H1 (cell line): ENCODE measurements around the gene SGSM1. TPM values are rescaled to one million over a fixed set of nuclear protein-coding genes. Genes with fewer than 3 reads are reported as not detected.

Experiments used
- CTCF ChIA-PET: fragments of 300-600 bp; sonication (Branson Sonifier 250); formaldehyde crosslinking; loops from one replicate; lab custom pipeline; 2021; ENCODE audit not compliant: partially characterized antibody; lab: Charles Lee
- POLR2A ChIA-PET: fragments of 300-600 bp; sonication (Branson Sonifier 250); formaldehyde crosslinking; loops from one replicate; lab custom pipeline; 2021; ENCODE audit warnings: inconsistent platforms; ENCODE audit not compliant: partially characterized antibody; lab: Charles Lee
- DNase-seq, 2 experiments: peaks; one replicate each; pipeline versions ENCODE4 v3.0.0 to v3.0.0-alpha.2; 2010 to 2022; ENCODE audit warnings: low spot score in 2 of 2, low read depth in 1 of 2, mixed read lengths in 1 of 2
- FAIRE-seq: peaks from 2 replicates; lab custom pipeline; 2011; peaks lifted over from hg19 to GRCh38; lab: Jason Lieb, UNC
- H2AFZ ChIP-seq: 2 replicates; pipeline ENCODE4 v1.8.1; 2012; ENCODE audit warnings: low read length, inconsistent platforms
- H2AK5ac ChIP-seq: 2 replicates; pipeline ENCODE4 v1.6.1; 2013; ENCODE audit warnings: low read depth, low read length
- H2BK120ac ChIP-seq: replicated peaks from 2 replicates; pipeline ENCODE3; 2013; ENCODE audit warnings: low read depth, low read length, inconsistent platforms
- H2BK12ac ChIP-seq: 2 replicates; pipeline ENCODE4 v1.6.1; 2013; ENCODE audit warnings: low read depth, low read length
- H2BK15ac ChIP-seq: 2 replicates; pipeline ENCODE4 v1.6.1; 2013; ENCODE audit warnings: low read length
- H2BK20ac ChIP-seq: 2 replicates; pipeline ENCODE4 v1.6.1; 2013; ENCODE audit warnings: low read length
- H2BK5ac ChIP-seq: 2 replicates; pipeline ENCODE4 v1.6.1; 2013; ENCODE audit warnings: low read depth, low read length
- H3K14ac ChIP-seq: 2 replicates; pipeline ENCODE4 v1.6.1; 2013; ENCODE audit warnings: inconsistent platforms; ENCODE audit not compliant: insufficient read length
- H3K18ac ChIP-seq: 2 replicates; pipeline ENCODE4 v1.6.1; 2013; ENCODE audit warnings: low read length; ENCODE audit errors: extremely low read depth
- H3K23ac ChIP-seq: 2 replicates; pipeline ENCODE4 v1.6.1; 2013; ENCODE audit warnings: inconsistent platforms; ENCODE audit not compliant: insufficient read length
- H3K23me2 ChIP-seq: 2 replicates; pipeline ENCODE4 v1.6.1; 2013; ENCODE audit warnings: low read depth, low read length
- H3K27ac ChIP-seq: 2 replicates; pipeline ENCODE4 v1.6.1; 2011; ENCODE audit warnings: low read depth, low read length, inconsistent platforms
- H3K27me3 ChIP-seq, 4 experiments: replicated peaks in 1 of 4; 1 replicate in 1 of 4; 2 replicates in 3 of 4; pipeline versions ENCODE4 v1.6.1 to v1.8.1; 2011 to 2013; ENCODE audit warnings: low read length in 3 of 4, mild to moderate bottlenecking in 3 of 4, inconsistent platforms in 2 of 4, mixed read lengths in 2 of 4, moderate library complexity in 1 of 4; ENCODE audit not compliant: control insufficient read depth in 3 of 4, insufficient read depth in 3 of 4; ENCODE audit errors: extremely low read depth in 1 of 4
- H3K36me3 ChIP-seq, 4 experiments: 2 replicates each; pipeline versions ENCODE4 v1.6.1 to v1.8.1; 2011 to 2013; ENCODE audit warnings: mild to moderate bottlenecking in 4 of 4, low read length in 3 of 4, moderate library complexity in 2 of 4, control low read depth in 1 of 4, inconsistent platforms in 1 of 4; ENCODE audit not compliant: insufficient read depth in 4 of 4, control insufficient read depth in 2 of 4
- H3K4ac ChIP-seq: replicated peaks from 2 replicates; pipeline ENCODE3; 2013; ENCODE audit warnings: low read length, low read depth, mixed read lengths, inconsistent platforms; ENCODE audit not compliant: insufficient read length
- H3K4me1 ChIP-seq, 4 experiments: replicated peaks in 1 of 4; 1 replicate in 1 of 4; 2 replicates in 3 of 4; pipeline versions ENCODE4 v1.6.1 to v1.8.1; 2011 to 2013; ENCODE audit warnings: low read length in 3 of 4, inconsistent platforms in 2 of 4, mixed read lengths in 1 of 4; ENCODE audit not compliant: insufficient read depth in 4 of 4, control insufficient read depth in 3 of 4
- H3K4me2 ChIP-seq, 2 experiments: 2 replicates each; pipeline versions ENCODE4 v1.6.1 to v1.8.1; 2011 to 2013; ENCODE audit warnings: low read depth in 2 of 2, low read length in 2 of 2, control low read depth in 1 of 2, inconsistent platforms in 1 of 2, mild to moderate bottlenecking in 1 of 2; ENCODE audit not compliant: insufficient read depth in 1 of 2
- H3K4me3 ChIP-seq, 4 experiments: fragments of 200-600, 300-600 bp in 1 of 4; sonication (generic), shearing (Covaris generic), sonication (Bioruptor Twin) in 1 of 4; 2 replicates each; pipeline versions ENCODE4 v1.5.1 to v1.8.1; 2011 to 2016; ENCODE audit warnings: low read length in 4 of 4, low read depth in 3 of 4, control low read depth in 2 of 4, inconsistent platforms in 2 of 4, mild to moderate bottlenecking in 2 of 4, mixed read lengths in 1 of 4, moderate library complexity in 1 of 4; ENCODE audit not compliant: insufficient read depth in 2 of 4; ENCODE audit errors: extremely low read depth in 1 of 4
- H3K56ac ChIP-seq: replicated peaks from 2 replicates; pipeline ENCODE3; 2013; ENCODE audit warnings: low read depth, mild to moderate bottlenecking, mixed read lengths, low read length, inconsistent platforms; ENCODE audit not compliant: insufficient read length
- H3K79me1 ChIP-seq: 2 replicates; pipeline ENCODE4 v1.6.1; 2013; ENCODE audit warnings: low read depth, low read length, control low read depth
- H3K79me2 ChIP-seq, 2 experiments: 2 replicates each; pipeline versions ENCODE4 v1.6.1 to v1.8.1; 2012 to 2013; ENCODE audit warnings: low read length in 2 of 2, mild to moderate bottlenecking in 2 of 2, inconsistent platforms in 1 of 2; ENCODE audit not compliant: insufficient read depth in 2 of 2, control insufficient read depth in 1 of 2
- H3K9ac ChIP-seq, 4 experiments: replicated peaks in 1 of 4; 1 replicate in 1 of 4; 2 replicates in 3 of 4; pipeline versions ENCODE4 v1.6.1 to v1.8.1; 2011 to 2013; ENCODE audit warnings: low read depth in 3 of 4, low read length in 3 of 4, control low read depth in 2 of 4, mild to moderate bottlenecking in 2 of 4, moderate library complexity in 2 of 4, inconsistent platforms in 1 of 4; ENCODE audit errors: extremely low read depth in 1 of 4
- H3K9me3 ChIP-seq, 2 experiments: 2 replicates each; pipeline versions ENCODE4 v1.6.1 to v1.8.1; 2012 to 2013; ENCODE audit warnings: mild to moderate bottlenecking in 2 of 2, moderate library complexity in 2 of 2, control low read depth in 1 of 2, inconsistent platforms in 1 of 2, low read depth in 1 of 2, low read length in 1 of 2, mixed read lengths in 1 of 2; ENCODE audit not compliant: insufficient read depth in 2 of 2
- H4K20me1 ChIP-seq, 2 experiments: replicated peaks in 1 of 2; 2 replicates each; pipeline versions ENCODE3 to v1.8.1; 2011 to 2013; ENCODE audit warnings: inconsistent platforms in 2 of 2, low read length in 2 of 2, mild to moderate bottlenecking in 1 of 2; ENCODE audit not compliant: insufficient read depth in 2 of 2, control insufficient read depth in 1 of 2
- H4K5ac ChIP-seq: 2 replicates; pipeline ENCODE4 v1.6.1; 2013; ENCODE audit warnings: low read length, low read depth, mixed read lengths, inconsistent platforms; ENCODE audit not compliant: insufficient read length
- H4K8ac ChIP-seq: 2 replicates; pipeline ENCODE4 v1.8.0; 2013; ENCODE audit warnings: mild to moderate bottlenecking, moderate library complexity, low read length, inconsistent platforms; ENCODE audit not compliant: insufficient read depth; ENCODE audit errors: extremely low read depth
- H4K91ac ChIP-seq: replicated peaks from 2 replicates; pipeline ENCODE3; 2013; ENCODE audit warnings: low read length, mixed read lengths, inconsistent platforms; ENCODE audit not compliant: insufficient read length
- BCL11A ChIP-seq, 2 experiments: IDR thresholded peaks; one replicate each; pipeline ENCODE4 v1.6.1; 2011; ENCODE audit warnings: low read depth in 2 of 2, low read length in 2 of 2, mild to moderate bottlenecking in 2 of 2
- CBX5 ChIP-seq: fragments of 300-800, 300-1000 bp; sonication (generic); IDR thresholded peaks from 2 replicates; pipeline ENCODE4 v1.7.1; 2016; ENCODE audit warnings: antibody characterized with exemption, low read length, low read depth
- CBX8 ChIP-seq: fragments of 300-800, 300-1000 bp; sonication (generic); IDR thresholded peaks from 2 replicates; pipeline ENCODE4 v1.7.1; 2016; ENCODE audit warnings: low read depth, low read length, borderline replicate concordance
- CHD2 ChIP-seq: IDR thresholded peaks from 2 replicates; pipeline ENCODE4 v1.6.1; 2012; ENCODE audit warnings: low read length, improper control_type of control experiment
- EP300 ChIP-seq, 2 experiments: IDR thresholded peaks; 1 replicate in 1 of 2; 2 replicates in 1 of 2; pipeline ENCODE4 v1.6.1; 2011 to 2012; ENCODE audit warnings: low read depth in 2 of 2, low read length in 2 of 2, mild to moderate bottlenecking in 2 of 2, borderline replicate concordance in 1 of 2, inconsistent platforms in 1 of 2, moderate library complexity in 1 of 2
- FOSL1 ChIP-seq: IDR thresholded peaks from 2 replicates; pipeline ENCODE4 v1.6.1; 2011; ENCODE audit warnings: mild to moderate bottlenecking, low read depth, low read length, moderate library complexity; ENCODE audit not compliant: insufficient read depth
- GABPA ChIP-seq: IDR thresholded peaks from 2 replicates; pipeline ENCODE4 v1.6.1; 2011; ENCODE audit warnings: mild to moderate bottlenecking, low read length, moderate library complexity, borderline replicate concordance; ENCODE audit not compliant: insufficient read depth
- KDM1A ChIP-seq: fragments of 200-600, 300-600 bp; sonication (generic); IDR thresholded peaks from 2 replicates; pipeline ENCODE4 v1.7.1; 2016; ENCODE audit warnings: mild to moderate bottlenecking, low read length, borderline replicate concordance
- NRF1 ChIP-seq: IDR thresholded peaks from 2 replicates; pipeline ENCODE4 v1.6.1; 2011; ENCODE audit warnings: mild to moderate bottlenecking, low read depth, low read length, improper control_type of control experiment
- POLR2A ChIP-seq, 2 experiments: IDR thresholded peaks; 1 replicate in 1 of 2; 2 replicates in 1 of 2; pipeline ENCODE4 v1.6.1; 2011; ENCODE audit warnings: low read depth in 2 of 2, low read length in 2 of 2, mild to moderate bottlenecking in 2 of 2; ENCODE audit errors: control extremely low read depth in 1 of 2
- RBBP5 ChIP-seq: IDR thresholded peaks from 2 replicates; pipeline ENCODE4 v1.7.1; 2012; ENCODE audit warnings: low read depth, mild to moderate bottlenecking, inconsistent platforms, low read length, moderate library complexity, borderline replicate concordance
- RNF2 ChIP-seq: fragments of 200-900, 300-1000 bp; sonication (generic); IDR thresholded peaks from 2 replicates; pipeline ENCODE4 v1.7.1; 2016; ENCODE audit warnings: borderline replicate concordance, low read depth, mild to moderate bottlenecking, antibody characterized with exemption, low read length; ENCODE audit not compliant: poor library complexity, severe bottlenecking; ENCODE audit errors: missing control alignments
- TBP ChIP-seq: IDR thresholded peaks from 2 replicates; pipeline ENCODE4 v1.6.1; 2011; ENCODE audit warnings: low read depth, low read length, improper control_type of control experiment
- YY1 ChIP-seq: IDR thresholded peaks from 2 replicates; pipeline ENCODE4 v1.6.1; 2011; ENCODE audit warnings: low read depth, mild to moderate bottlenecking, low read length
- WGBS, 2 experiments: shearing (Covaris generic) in 1 of 2; methylation state at CpG; one replicate each; pipeline versions ENCODE4 v1.1.6 to v1.1.7; 2013 to 2015; ENCODE audit warnings: low lambda C conversion rate in 2 of 2, mixed read lengths in 2 of 2, inconsistent platforms in 1 of 2, low coverage in 1 of 2, missing lambda C conversion rate in 1 of 2; ENCODE audit not compliant: insufficient replicate concordance in 2 of 2, insufficient coverage in 1 of 2, insufficient read length in 1 of 2; ENCODE audit errors: extremely low coverage in 1 of 2, missing lambda C conversion rate in 1 of 2; 5-methylcytosine and 5-hydroxymethylcytosine counted together
- polyA plus RNA-seq, 7 experiments: library from polyadenylated mRNA; depleted of rRNA in 3 of 7; stranded (reverse) in 5 of 7; unstranded in 2 of 7; fragments of >200 nt in 5 of 7; fragments of 200-250 nt in 2 of 7; gene quantifications; 1 replicate in 5 of 7; 2 replicates in 1 of 7; 4 replicates in 1 of 7; pipeline versions ENCODE4 v1.2.1 to v1.2.3, GENCODE V29; 2011 to 2013; ENCODE audit warnings: missing spikeins in 2 of 7, mixed read lengths in 2 of 7
- total RNA-seq: library from RNA; stranded (reverse); fragmentation: NEBNext Ultra II Directional; extraction: Animal tissue kit (Norgen Biotek cat#: 25700); gene quantifications from 2 replicates; pipeline ENCODE4 v1.2.1, GENCODE V29; 2021

Gene SGSM1
- total and polyA plus RNA-seq, 2 of the 8 experiments (the other 6 are each of a cell fraction or from before 2014, with no cell fraction given): 2.8 to 5.2 TPM

DNA sequence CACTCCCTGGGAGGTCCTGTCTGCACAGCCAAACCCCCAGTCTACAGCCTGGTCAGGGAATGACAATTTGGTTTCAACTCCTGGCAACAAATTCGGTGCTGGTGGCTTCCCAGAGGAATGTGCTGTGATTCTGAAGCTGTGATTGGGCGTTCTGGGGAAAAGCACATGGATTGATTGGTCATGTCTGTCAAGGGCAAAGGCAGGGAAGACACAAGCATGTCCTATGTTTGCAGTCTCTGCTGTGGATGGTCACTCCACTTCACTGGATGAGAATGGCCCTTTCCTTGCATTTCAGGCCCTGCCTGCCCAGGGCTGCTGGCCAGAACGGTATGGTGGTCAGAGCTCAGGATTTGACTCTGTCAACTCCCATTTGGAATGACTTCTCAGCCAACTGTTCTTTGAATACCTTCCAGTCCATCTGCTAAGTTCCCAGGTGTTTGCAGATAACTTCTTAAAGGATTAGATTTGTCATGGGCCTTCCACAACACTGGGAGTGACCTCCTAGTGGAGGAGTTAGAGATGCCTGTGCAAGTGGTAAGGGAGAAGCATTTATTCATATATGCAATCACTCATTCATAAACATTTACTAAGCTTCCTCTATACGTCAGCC, 42.7 kb downstream of the SGSM1 start:
- no peaks in the 10 kb centered on the region for H3K79me1 ChIP-seq
- DNase-seq (no peak), FAIRE-seq (no peak)
- no peaks in the 10 kb centered on the region for H3K9me3 ChIP-seq
- H4K91ac ChIP-seq: no peak overlapping the region
- no peak overlapping the region for H3K4ac ChIP-seq
- H2BK120ac ChIP-seq: no peak overlapping the region
- no peak overlapping the region for H4K8ac ChIP-seq
- no peak overlapping the region for H3K4me2 ChIP-seq
- H4K5ac ChIP-seq: no peak overlapping the region
- no peak overlapping the region for H3K9ac ChIP-seq
- no peak overlapping the region for H2AFZ ChIP-seq
- no peak overlapping the region for H2BK12ac ChIP-seq
- no peak overlapping the region for H2BK15ac ChIP-seq
- no peak overlapping the region for H3K18ac ChIP-seq
- H3K23ac ChIP-seq: no peak overlapping the region
- no peaks in the 10 kb centered on the region; a peak in 1 of 8 replicates for H3K36me3 ChIP-seq
- no peaks in the 10 kb centered on the region for H3K23me2 ChIP-seq
- ChIA-PET POLR2A (no interaction called here), CTCF (interaction anchor here (0.6 to 4.9 kb wide), 16 partner anchors 8 to 209 kb away, joined by 3 to 39 read pairs (median 10); no protein-coding TSS in a partner anchor)
- no peak overlapping the region for H3K56ac ChIP-seq
- no peak overlapping the region for H3K14ac ChIP-seq
- no peak overlapping the region for H2BK20ac ChIP-seq
- H3K79me2 ChIP-seq: no peaks in the 10 kb centered on the region
- 86% methylated on average over 4 of the region's 4 CpGs; no CpG with 5 or more reads in 1 of the 2 experiments for WGBS, 2 experiments
- no peak overlapping the region for H2AK5ac ChIP-seq
- H3K4me1 ChIP-seq: no peaks in the 10 kb centered on the region
- H3K4me3 ChIP-seq: no peak overlapping the region
- no peaks in the 10 kb centered on the region for H3K27me3 ChIP-seq
- no peak overlapping the region for H3K27ac ChIP-seq
- H2BK5ac ChIP-seq: no peak overlapping the region
- peaks cover 0 to 2% of the 10 kb centered on the region in 2 experiments for H4K20me1 ChIP-seq
- TF ChIP-seq YY1: no peak
- no peak for TF ChIP-seq POLR2A (IDR thresholded peaks at IDR 0.05; ENCODE audit: control extremely low read depth in 1 of 2, low read depth in 2 of 2, low read length in 2 of 2)
- no peak for TF ChIP-seq KDM1A
- TF ChIP-seq GABPA: no peak
- no peak for TF ChIP-seq CBX5
- no peak for TF ChIP-seq TBP
- TF ChIP-seq NRF1: no peak
- no peak for TF ChIP-seq RBBP5
- TF ChIP-seq CBX8: no peak
- no peak for TF ChIP-seq RNF2
- no peak for TF ChIP-seq CHD2
- no peak for TF ChIP-seq EP300 (IDR thresholded peaks at IDR 0.05; ENCODE audit: borderline replicate concordance in 1 of 2, low read depth in 2 of 2, low read length in 2 of 2)
- no peak for TF ChIP-seq FOSL1
- no peak for TF ChIP-seq BCL11A (IDR thresholded peaks at IDR 0.05; ENCODE audit: low read depth in 2 of 2, low read length in 2 of 2)
